Endothelial cell (in vitro differentiated cells): ENCODE data around the gene AFF2. TPM values are rescaled to one million over a fixed set of nuclear protein-coding genes. Genes with fewer than 3 reads are reported as not detected.

Source experiments
- DNase-seq: peaks from one replicate; pipeline ENCODE4 v3.0.0; 2021; ENCODE audit warnings: low spot score
- H3K27ac Mint-ChIP-seq: one replicate; pipeline ENCODE4 v1.8.0; 2021; ENCODE audit warnings: mixed read lengths, inconsistent platforms; ENCODE audit not compliant: unreplicated experiment
- H3K27me3 Mint-ChIP-seq: one replicate; pipeline ENCODE4 v1.8.0; 2021; ENCODE audit warnings: mild to moderate bottlenecking, moderate library complexity, mixed read lengths, inconsistent platforms; ENCODE audit not compliant: unreplicated experiment
- H3K36me3 Mint-ChIP-seq: one replicate; pipeline ENCODE4 v1.8.0; 2021; ENCODE audit warnings: mild to moderate bottlenecking, low read depth, mixed read lengths, inconsistent platforms; ENCODE audit not compliant: unreplicated experiment
- H3K4me1 Mint-ChIP-seq: one replicate; pipeline ENCODE4 v1.8.0; 2021; ENCODE audit warnings: mild to moderate bottlenecking, mixed read lengths, inconsistent platforms; ENCODE audit not compliant: unreplicated experiment
- H3K4me3 Mint-ChIP-seq: one replicate; pipeline ENCODE4 v1.8.0; 2021; ENCODE audit warnings: mild to moderate bottlenecking, mixed read lengths, inconsistent platforms; ENCODE audit not compliant: unreplicated experiment
- H3K9me3 Mint-ChIP-seq: one replicate; pipeline ENCODE4 v1.8.0; 2021; ENCODE audit warnings: mixed read lengths, inconsistent platforms; ENCODE audit not compliant: unreplicated experiment
- CTCF ChIP-seq: fragments of 200-600 bp; sonication (generic); IDR thresholded peaks from one replicate; pipeline ENCODE4 v1.5.0; 2021; ENCODE audit warnings: antibody characterized with exemption; ENCODE audit not compliant: unreplicated experiment
- total RNA-seq: library from RNA; stranded (reverse); fragmentation: NEBNext Ultra II Directional; extraction: Animal tissue kit (Norgen Biotek cat#: 25700); gene quantifications from one replicate; pipeline ENCODE4 v1.2.1, GENCODE V29; 2021; ENCODE audit not compliant: unreplicated experiment

The AFF2 gene
- total RNA-seq, 1 donor from 2014 or later, result 9.3 TPM

DNA sequence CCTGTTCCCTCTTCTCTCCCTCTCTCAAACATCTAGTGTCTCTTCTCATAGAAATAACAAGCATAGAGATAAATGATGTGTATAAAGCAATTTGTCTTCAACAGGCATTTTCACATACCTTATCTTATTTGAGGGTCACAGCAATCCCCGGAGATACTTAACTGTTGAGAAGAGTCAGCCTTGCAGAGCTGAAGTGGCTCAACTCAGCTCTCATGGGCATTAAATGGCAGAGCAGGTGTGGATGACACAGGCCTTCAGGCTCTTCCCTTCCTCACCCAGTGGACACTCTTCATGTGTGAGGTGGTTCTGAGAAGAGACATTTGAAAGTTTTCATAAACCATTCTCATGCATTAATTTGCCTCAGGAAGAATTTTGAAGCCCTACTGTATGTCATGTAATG lies 134.2 kb downstream of the AFF2 start:
- Mint-ChIP-seq H3K27me3 (no peaks in the 10 kb centered on the region), H3K27ac (no peak overlapping the region), H3K36me3 (no peaks in the 10 kb centered on the region), H3K4me3 (no peak overlapping the region), H3K4me1 (no peaks in the 10 kb centered on the region), H3K9me3 (no peaks in the 10 kb centered on the region)
- no peak for DNase-seq
- no peak for TF ChIP-seq CTCF

- no peak overlapping the region for H3K27ac Mint-ChIP-seq
- no peak for DNase-seq
Observed at GRCh38 chrX:148643460-148643859, 143.0 kb downstream of the AFF2 start.

DNA sequence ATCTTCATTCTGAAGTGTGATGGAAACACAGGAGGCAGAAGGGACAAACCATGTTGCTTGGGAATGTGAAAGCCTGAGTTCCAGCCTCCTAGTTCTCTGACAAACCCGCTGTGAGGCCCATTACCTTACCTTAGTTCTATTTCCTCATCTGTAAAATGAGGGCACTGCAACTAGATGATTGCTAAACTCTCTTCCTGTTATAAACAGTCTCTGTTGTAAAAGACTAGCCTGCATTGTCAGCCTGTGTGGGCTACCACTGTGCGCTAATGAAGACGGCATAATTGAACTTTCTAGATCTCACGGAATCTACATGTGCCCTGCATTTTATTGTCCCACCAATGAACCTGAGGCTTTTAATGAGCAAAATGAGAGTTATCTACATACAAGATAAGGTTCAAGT lies 147.2 kb downstream of the AFF2 start:
- H3K27me3 Mint-ChIP-seq, result no peaks in the 10 kb centered on the region
- H3K4me1 Mint-ChIP-seq, result peaks cover 7% of the 10 kb centered on the region
- H3K36me3 Mint-ChIP-seq, result no peaks in the 10 kb centered on the region
- H3K27ac Mint-ChIP-seq, result no peak overlapping the region
- DNase-seq, result no peak
- no peak for TF ChIP-seq CTCF
- no peaks in the 10 kb centered on the region for H3K9me3 Mint-ChIP-seq
- H3K4me3 Mint-ChIP-seq, result no peak overlapping the region

More at GRCh38 chrX:148643460-148643859, 143.0 kb downstream of the AFF2 start:
- Mint-ChIP-seq H3K4me1 (peaks cover 11% of the 10 kb centered on the region), H3K9me3 (no peaks in the 10 kb centered on the region), H3K27me3 (peaks cover 2% of the 10 kb centered on the region), H3K4me3 (no peak overlapping the region), H3K36me3 (no peaks in the 10 kb centered on the region)
- TF ChIP-seq CTCF, result no peak

- DNase-seq, result no peak
- Mint-ChIP-seq H3K27me3 (no peaks in the 10 kb centered on the region), H3K9me3 (no peaks in the 10 kb centered on the region)
Observed at GRCh38 chrX:148649145-148649795, 148.9 kb downstream of the AFF2 start.

More at GRCh38 chrX:148649145-148649795, 148.9 kb downstream of the AFF2 start:
- H3K27ac Mint-ChIP-seq, result no peak overlapping the region
- H3K4me1 Mint-ChIP-seq, result peaks cover 3% of the 10 kb centered on the region
- no peak overlapping the region for H3K4me3 Mint-ChIP-seq
- TF ChIP-seq CTCF, result no peak
- H3K36me3 Mint-ChIP-seq, result no peaks in the 10 kb centered on the region
